Stimulated activated CD8-positive, alpha-beta memory T cell treated with anti-CD3 and anti-CD28 coated beads, Interleukin-4, amount 100 ng/mL, for 4 hours (primary cell): Measurements from ENCODE around the gene ZMYND11.
"Not testable (repeated sequence)": the region's sequence is repeated elsewhere in the genome, so short reads cannot be mapped to it uniquely, and the experiment has no call there.

Experiments
- DNase-seq, 2 donors: peaks; one replicate each; pipeline ENCODE4 v3.0.0-alpha.2; 2020; ENCODE audit warnings: low read depth in 2 of 2, low spot score in 1 of 2

Gene ZMYND11

GRCh38 chr10:279232-279631 is 144.0 kb downstream of the ZMYND11 start:
- DNase-seq: no peak

GRCh38 chr10:279655-280054 is 144.4 kb downstream of the ZMYND11 start:
- no peak for DNase-seq

GRCh38 chr10:282294-283139 is 147.3 kb downstream of the ZMYND11 start:
- DNase-seq: no peak

- no peak for DNase-seq
Measured at GRCh38 chr10:283140-283479, 147.9 kb downstream of the ZMYND11 start.

GRCh38 chr10:283916-284356 is 148.7 kb downstream of the ZMYND11 start:
- no peak for DNase-seq

GRCh38 chr10:285216-285615 is 150.0 kb downstream of the ZMYND11 start:
- no peak for DNase-seq

- no peak for DNase-seq
Measured at GRCh38 chr10:287026-287709, 151.9 kb downstream of the ZMYND11 start.

GRCh38 chr10:287814-288213 is 152.6 kb downstream of the ZMYND11 start:
- DNase-seq: no peak

GRCh38 chr10:288316-289200 is 153.3 kb downstream of the ZMYND11 start:
- no peak for DNase-seq

- DNase-seq: no peak
Measured at GRCh38 chr10:289581-289980, 154.3 kb downstream of the ZMYND11 start.

- DNase-seq: no peak
Measured at GRCh38 chr10:290026-290725, 154.9 kb downstream of the ZMYND11 start.

- DNase-seq: no peak
Measured at GRCh38 chr10:293636-294035, 158.4 kb downstream of the ZMYND11 start.

- DNase-seq: no peak
Measured at GRCh38 chr10:297567-297966, 162.3 kb downstream of the ZMYND11 start.

GRCh38 chr10:298033-298432 is 162.8 kb downstream of the ZMYND11 start:
- no peak for DNase-seq

- no peak for DNase-seq
Measured at GRCh38 chr10:299512-299911, 164.3 kb downstream of the ZMYND11 start.

- DNase-seq: no peak
Measured at GRCh38 chr10:299969-300368, 164.7 kb downstream of the ZMYND11 start.

- not testable (repeated sequence) for DNase-seq
Measured at GRCh38 chr10:300580-300979, 165.3 kb downstream of the ZMYND11 start.

- no peak for DNase-seq
Measured at GRCh38 chr10:301536-301935, 166.3 kb downstream of the ZMYND11 start.
